PC-3 (cell line): Measurements from ENCODE around the gene IFNA7. TPM values are rescaled to one million over a fixed set of nuclear protein-coding genes. Genes with fewer than 3 reads are reported as not detected.
"Not testable (repeated sequence)": the region's sequence is repeated elsewhere in the genome, so short reads cannot be mapped to it uniquely, and the experiment has no call there.

Experiments
- ATAC-seq: fragments of 200-7000 bp; cut with Tn5 transposase; 2 replicates; pipeline ENCODE4 v1.9.1; 2020; ENCODE audit warnings: mild to moderate bottlenecking, moderate library complexity
- BruUV-seq: library from RNA; stranded (reverse); fragments of 400-500 nt; replicated peaks from 2 replicates; lab custom pipeline; 2021; lab: Mats Ljungman, UMichigan
- CTCF ChIA-PET: fragments of 300-600 bp; sonication (Branson Sonifier 250); formaldehyde crosslinking; loops from one replicate; lab custom pipeline; 2022; ENCODE audit warnings: antibody characterized with exemption; lab: Charles Lee
- POLR2A ChIA-PET: fragments of 300-600 bp; sonication (Branson Sonifier 250); formaldehyde crosslinking; loops from one replicate; lab custom pipeline; 2022; ENCODE audit warnings: antibody characterized with exemption; ENCODE audit not compliant: unreplicated experiment; lab: Charles Lee
- DNase-seq: peaks from one replicate; pipeline ENCODE4 v3.0.0-alpha.2; 2015
- H2AFZ ChIP-seq: fragments of 300-600 bp; sonication (generic); 2 replicates; pipeline ENCODE4 v1.6.0; 2016; ENCODE audit warnings: antibody characterized with exemption, low read length
- H3F3A ChIP-seq: fragments of 300-600 bp; sonication (generic); one replicate; pipeline ENCODE4 v1.6.0; 2017; ENCODE audit warnings: antibody characterized with exemption, low read length, control low read depth, mild to moderate bottlenecking; ENCODE audit not compliant: unreplicated experiment
- H3K27ac ChIP-seq: fragments of 300-600 bp; sonication (generic); 2 replicates; pipeline ENCODE4 v1.5.1; 2016; ENCODE audit warnings: mild to moderate bottlenecking, low read length
- H3K27me3 ChIP-seq: fragments of 300-600 bp; sonication (generic); 2 replicates; pipeline ENCODE4 v1.6.1; 2016; ENCODE audit warnings: low read length, mixed read lengths
- H3K36me3 ChIP-seq: fragments of 300-600 bp; sonication (generic); 2 replicates; pipeline ENCODE4 v1.6.1; 2016; ENCODE audit warnings: low read depth, mixed run types, low read length, mixed read lengths
- H3K4me1 ChIP-seq: fragments of 300-600 bp; sonication (generic); 2 replicates; pipeline ENCODE4 v1.5.1; 2016; ENCODE audit warnings: low read length; ENCODE audit not compliant: insufficient read depth
- H3K4me2 ChIP-seq: fragments of 300-600 bp; sonication (generic); 2 replicates; pipeline ENCODE4 v1.6.0; 2016; ENCODE audit warnings: low read length
- H3K4me3 ChIP-seq: fragments of 300-600 bp; sonication (generic); 2 replicates; pipeline ENCODE4 v1.5.1; 2016; ENCODE audit warnings: mild to moderate bottlenecking, low read length, mixed read lengths
- H3K79me2 ChIP-seq: fragments of 300-600 bp; sonication (generic); 2 replicates; pipeline ENCODE4 v1.6.1; 2017; ENCODE audit warnings: low read length, mixed read lengths
- H3K9ac ChIP-seq: fragments of 300-600 bp; sonication (generic); 2 replicates; pipeline ENCODE4 v1.6.0; 2016; ENCODE audit warnings: mild to moderate bottlenecking, low read length
- H3K9me2 ChIP-seq: fragments of 300-600 bp; sonication (generic); replicated peaks from 2 replicates; pipeline ENCODE4 v1.6.1; 2016; ENCODE audit warnings: mixed run types, low read length, mixed read lengths
- H3K9me3 ChIP-seq: fragments of 300-600 bp; sonication (generic); 2 replicates; pipeline ENCODE4 v1.6.1; 2016; ENCODE audit warnings: low read length, mixed read lengths
- H4K20me1 ChIP-seq: fragments of 300-600 bp; sonication (generic); 2 replicates; pipeline ENCODE4 v1.6.1; 2016; ENCODE audit warnings: low read length, mixed read lengths
- CTCF ChIP-seq: fragments of 300-600 bp; sonication (generic); conservative IDR thresholded peaks from 2 replicates; pipeline ENCODE4 v1.5.1; 2017; ENCODE audit warnings: antibody characterized with exemption, low read depth, mild to moderate bottlenecking, low read length
- EZH2 ChIP-seq: fragments of 300-600 bp; sonication (generic); IDR thresholded peaks from one replicate; pipeline ENCODE4 v1.6.1; 2017; ENCODE audit warnings: antibody characterized with exemption, mild to moderate bottlenecking, low read length; ENCODE audit not compliant: unreplicated experiment
- EZH2phosphoT487 ChIP-seq: fragments of 300-600 bp; sonication (generic); IDR thresholded peaks from 2 replicates; pipeline ENCODE4 v1.6.1; 2018; ENCODE audit warnings: mild to moderate bottlenecking, antibody characterized with exemption, low read length, borderline replicate concordance
- intact Hi-C: fragments of 100-400 bp; cut with micrococcal nuclease; formaldehyde crosslinking; loops from 2 replicates; pipeline ENCODE4 v1.9.0; 2023
- total RNA-seq: library from RNA; depleted of rRNA; stranded (reverse); fragments of >200 nt; gene quantifications from 2 replicates; pipeline ENCODE4 v1.2.3, GENCODE V29; 2014

The IFNA7 gene
- total RNA-seq, 1 experiment from 2014 or later: not detected

- no peaks in the 10 kb centered on the region for H3F3A ChIP-seq
- H3K9me2 ChIP-seq: no peaks in the 10 kb centered on the region
- POLR2A ChIA-PET: no interaction called here
- no peak overlapping the region for H3K4me3 ChIP-seq
- H4K20me1 ChIP-seq: no peaks in the 10 kb centered on the region
- no peaks in the 10 kb centered on the region for H3K9me3 ChIP-seq
- ATAC-seq (no peak), DNase-seq (no peak)
- no peak overlapping the region for H3K4me2 ChIP-seq
- TF ChIP-seq CTCF: no peak
- TF ChIP-seq EZH2phosphoT487: no peak
- CTCF ChIA-PET: no interaction called here
- H3K9ac ChIP-seq: no peak overlapping the region
- H3K79me2 ChIP-seq: no peaks in the 10 kb centered on the region
- H3K27ac ChIP-seq: no peak overlapping the region
- H3K4me1 ChIP-seq: no peaks in the 10 kb centered on the region
- H3K27me3 ChIP-seq: no peaks in the 10 kb centered on the region
- no peak overlapping the region for H2AFZ ChIP-seq
- H3K36me3 ChIP-seq: no peaks in the 10 kb centered on the region
- no TSS peak for BruUV-seq
- intact Hi-C loops: no loop called here
Observed at GRCh38 chr9:21210311-21210710, 8.3 kb upstream of the IFNA7 start.

GRCh38 chr9:21207043-21207442 lies 5.0 kb upstream of the IFNA7 start, which contains the start of gene IFNA10:
Gene IFNA10 (minus strand): TSS chr9:21207143. CDS start chr9:21207097, 46 bp downstream.
- POLR2A ChIA-PET, H3K9me2 ChIP-seq, H3K9ac ChIP-seq, H3K27me3 ChIP-seq, H4K20me1 ChIP-seq, H2AFZ ChIP-seq, H3K4me3 ChIP-seq, H3K36me3 ChIP-seq, DNase-seq, H3K79me2 ChIP-seq, CTCF ChIA-PET, ATAC-seq, BruUV-seq, H3K9me3 ChIP-seq, H3F3A ChIP-seq, H3K4me2 ChIP-seq, H3K27ac ChIP-seq, intact Hi-C loops, H3K4me1 ChIP-seq: not testable (repeated sequence)

GRCh38 chr9:21205204-21205603 lies 3.2 kb upstream of the IFNA7 start:
- TF ChIP-seq EZH2 (no peak), EZH2phosphoT487 (no peak), CTCF (no peak)
- Histone ChIP-seq H3K4me2 (no peak overlapping the region), H3K79me2 (no peaks in the 10 kb centered on the region), H3K9me3 (no peaks in the 10 kb centered on the region), H2AFZ (no peak overlapping the region), H3K27me3 (peaks cover 10% of the 10 kb centered on the region), H3K9me2 (no peaks in the 10 kb centered on the region), H3K4me3 (no peak overlapping the region), H3K9ac (no peak overlapping the region), H4K20me1 (no peaks in the 10 kb centered on the region), H3F3A (no peaks in the 10 kb centered on the region), H3K4me1 (no peaks in the 10 kb centered on the region), H3K36me3 (no peaks in the 10 kb centered on the region), H3K27ac (no peak overlapping the region)
- ChIA-PET CTCF (no interaction called here), POLR2A (no interaction called here)
- ATAC-seq: no peak
- BruUV-seq: no TSS peak
- intact Hi-C loops: no loop called here
- DNase-seq: no peak
